ENCODE measurements around the gene TTLL4.
"Not testable (repeated sequence)": the region's sequence is repeated elsewhere in the genome, so short reads cannot be mapped to it uniquely, and the experiment has no call there.

DNA sequence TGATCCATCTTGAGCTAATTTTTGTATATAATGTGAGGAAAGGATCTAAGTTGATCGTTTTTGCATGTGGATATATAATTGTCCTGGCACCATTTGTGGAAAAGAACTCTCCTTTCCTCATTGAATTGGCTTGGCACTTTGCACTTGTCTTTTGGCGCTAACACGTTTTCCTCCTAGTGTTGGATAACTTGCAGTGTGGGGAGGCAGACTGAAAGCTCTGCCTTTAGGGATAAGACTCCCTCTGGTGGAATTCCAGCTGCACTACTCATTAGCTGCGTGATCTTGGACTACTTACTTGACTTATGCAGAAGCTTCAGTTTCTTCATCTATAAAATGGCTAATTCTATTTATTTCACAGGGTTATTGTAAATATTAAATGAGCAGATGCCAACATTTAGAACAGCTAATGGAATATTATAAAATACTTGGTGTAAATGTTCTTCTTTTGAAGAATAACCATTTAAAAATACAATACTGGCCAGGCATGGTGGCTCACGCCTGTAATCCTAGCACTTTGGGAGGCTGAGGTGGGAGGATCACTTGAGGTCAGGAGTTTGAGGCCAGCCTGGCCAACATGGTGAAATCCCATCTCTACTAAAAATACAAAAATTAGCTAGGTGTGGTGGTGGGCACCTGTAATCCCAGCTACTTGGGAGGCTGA, 23.1 kb upstream of the TTLL4 start:
- TF ChIP-seq, protein P1, sequence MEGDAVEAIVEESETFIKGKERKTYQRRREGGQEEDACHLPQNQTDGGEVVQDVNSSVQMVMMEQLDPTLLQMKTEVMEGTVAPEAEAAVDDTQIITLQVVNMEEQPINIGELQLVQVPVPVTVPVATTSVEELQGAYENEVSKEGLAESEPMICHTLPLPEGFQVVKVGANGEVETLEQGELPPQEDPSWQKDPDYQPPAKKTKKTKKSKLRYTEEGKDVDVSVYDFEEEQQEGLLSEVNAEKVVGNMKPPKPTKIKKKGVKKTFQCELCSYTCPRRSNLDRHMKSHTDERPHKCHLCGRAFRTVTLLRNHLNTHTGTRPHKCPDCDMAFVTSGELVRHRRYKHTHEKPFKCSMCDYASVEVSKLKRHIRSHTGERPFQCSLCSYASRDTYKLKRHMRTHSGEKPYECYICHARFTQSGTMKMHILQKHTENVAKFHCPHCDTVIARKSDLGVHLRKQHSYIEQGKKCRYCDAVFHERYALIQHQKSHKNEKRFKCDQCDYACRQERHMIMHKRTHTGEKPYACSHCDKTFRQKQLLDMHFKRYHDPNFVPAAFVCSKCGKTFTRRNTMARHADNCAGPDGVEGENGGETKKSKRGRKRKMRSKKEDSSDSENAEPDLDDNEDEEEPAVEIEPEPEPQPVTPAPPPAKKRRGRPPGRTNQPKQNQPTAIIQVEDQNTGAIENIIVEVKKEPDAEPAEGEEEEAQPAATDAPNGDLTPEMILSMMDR (IDR thresholded peaks at IDR 0.05; ENCODE audit: low read depth, low read length, poor library complexity, severe bottlenecking): peak; percentile 76
- not testable (repeated sequence) for TF ChIP-seq EZH2phosphoT487 (IDR thresholded peaks at IDR 0.05; ENCODE audit: borderline replicate concordance, low read length)
